Omental fat pad (tissue), 4 donors: ENCODE data around the gene GPC1. TPM values are rescaled to one million over a fixed set of nuclear protein-coding genes. Genes with fewer than 3 reads are reported as not detected.

Experiments
- ATAC-seq: fragments of 150-250 bp; one replicate; pipeline ENCODE4 v1.9.1; 2016; ENCODE audit warnings: mild to moderate bottlenecking, moderate library complexity; ENCODE audit not compliant: low FRiP score
- DNase-seq: peaks from one replicate; pipeline ENCODE4 v3.0.0-alpha.2; 2019; ENCODE audit warnings: low spot score
- total RNA-seq, 4 donors: library from RNA; depleted of rRNA; stranded (reverse); fragments of >200 nt; gene quantifications; one replicate each; pipeline ENCODE4 v1.1.0, GENCODE V29; 2016
- TF ChIP-seq, protein P1 (sequence below), 3 donors: fragments of 450-650 bp; IDR thresholded peaks; one replicate each; pipeline ENCODE4 v1.5.1; 2016 to 2017; ENCODE audit warnings: antibody characterized with exemption in 3 of 3, mild to moderate bottlenecking in 3 of 3, moderate library complexity in 2 of 3

GPC1 gene
- total RNA-seq, 4 donors from 2014 or later = 33.6 to 91.4 (median 39.5) TPM

DNA sequence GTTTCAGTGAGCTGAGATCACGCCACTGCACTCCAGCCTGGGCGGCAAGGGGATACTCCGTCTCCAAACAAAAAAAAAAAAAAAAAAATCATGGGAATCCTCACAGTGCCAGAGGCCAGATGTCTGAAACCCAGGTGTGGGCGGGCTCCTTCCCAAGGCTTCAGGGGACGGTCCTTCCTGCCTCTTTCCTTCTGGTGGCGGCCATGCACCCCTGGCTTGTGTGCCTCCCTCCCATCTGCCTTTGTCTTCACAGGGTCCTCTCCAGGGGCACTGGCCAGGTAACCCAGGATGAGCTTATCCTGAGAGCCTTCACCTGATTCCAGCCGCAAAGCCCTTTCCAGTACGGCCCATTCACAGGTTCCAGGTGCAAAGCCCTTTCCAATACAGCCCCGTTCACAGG lies 40.9 kb upstream of the GPC1 start:
- no peak for DNase-seq
- TF ChIP-seq, protein P1, sequence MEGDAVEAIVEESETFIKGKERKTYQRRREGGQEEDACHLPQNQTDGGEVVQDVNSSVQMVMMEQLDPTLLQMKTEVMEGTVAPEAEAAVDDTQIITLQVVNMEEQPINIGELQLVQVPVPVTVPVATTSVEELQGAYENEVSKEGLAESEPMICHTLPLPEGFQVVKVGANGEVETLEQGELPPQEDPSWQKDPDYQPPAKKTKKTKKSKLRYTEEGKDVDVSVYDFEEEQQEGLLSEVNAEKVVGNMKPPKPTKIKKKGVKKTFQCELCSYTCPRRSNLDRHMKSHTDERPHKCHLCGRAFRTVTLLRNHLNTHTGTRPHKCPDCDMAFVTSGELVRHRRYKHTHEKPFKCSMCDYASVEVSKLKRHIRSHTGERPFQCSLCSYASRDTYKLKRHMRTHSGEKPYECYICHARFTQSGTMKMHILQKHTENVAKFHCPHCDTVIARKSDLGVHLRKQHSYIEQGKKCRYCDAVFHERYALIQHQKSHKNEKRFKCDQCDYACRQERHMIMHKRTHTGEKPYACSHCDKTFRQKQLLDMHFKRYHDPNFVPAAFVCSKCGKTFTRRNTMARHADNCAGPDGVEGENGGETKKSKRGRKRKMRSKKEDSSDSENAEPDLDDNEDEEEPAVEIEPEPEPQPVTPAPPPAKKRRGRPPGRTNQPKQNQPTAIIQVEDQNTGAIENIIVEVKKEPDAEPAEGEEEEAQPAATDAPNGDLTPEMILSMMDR (IDR thresholded peaks at IDR 0.05) = no peak
- no peak for ATAC-seq

DNA sequence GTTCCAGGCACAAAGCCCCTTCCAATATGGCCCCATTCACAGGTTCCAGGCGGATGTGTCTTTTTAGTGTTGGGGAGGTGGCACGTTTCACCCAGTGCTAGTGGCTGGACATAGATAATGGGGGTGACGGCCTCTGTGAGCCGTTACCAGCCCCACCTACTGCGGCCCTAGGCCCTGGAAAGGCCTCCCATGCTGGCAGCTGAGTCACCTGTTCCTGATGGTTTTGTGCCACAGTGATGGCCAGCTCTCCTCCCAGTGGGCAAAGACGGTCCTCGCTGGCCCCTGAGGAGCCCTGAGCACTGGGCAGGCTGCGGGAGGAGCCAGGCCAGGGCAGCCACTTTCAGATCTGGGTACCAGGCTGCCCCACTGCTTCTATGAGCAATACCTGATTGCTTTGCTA lies 40.0 kb upstream of the GPC1 start:
- ATAC-seq = no peak
- TF ChIP-seq, protein P1 (IDR thresholded peaks at IDR 0.05) = no peak
- no peak for DNase-seq

DNA sequence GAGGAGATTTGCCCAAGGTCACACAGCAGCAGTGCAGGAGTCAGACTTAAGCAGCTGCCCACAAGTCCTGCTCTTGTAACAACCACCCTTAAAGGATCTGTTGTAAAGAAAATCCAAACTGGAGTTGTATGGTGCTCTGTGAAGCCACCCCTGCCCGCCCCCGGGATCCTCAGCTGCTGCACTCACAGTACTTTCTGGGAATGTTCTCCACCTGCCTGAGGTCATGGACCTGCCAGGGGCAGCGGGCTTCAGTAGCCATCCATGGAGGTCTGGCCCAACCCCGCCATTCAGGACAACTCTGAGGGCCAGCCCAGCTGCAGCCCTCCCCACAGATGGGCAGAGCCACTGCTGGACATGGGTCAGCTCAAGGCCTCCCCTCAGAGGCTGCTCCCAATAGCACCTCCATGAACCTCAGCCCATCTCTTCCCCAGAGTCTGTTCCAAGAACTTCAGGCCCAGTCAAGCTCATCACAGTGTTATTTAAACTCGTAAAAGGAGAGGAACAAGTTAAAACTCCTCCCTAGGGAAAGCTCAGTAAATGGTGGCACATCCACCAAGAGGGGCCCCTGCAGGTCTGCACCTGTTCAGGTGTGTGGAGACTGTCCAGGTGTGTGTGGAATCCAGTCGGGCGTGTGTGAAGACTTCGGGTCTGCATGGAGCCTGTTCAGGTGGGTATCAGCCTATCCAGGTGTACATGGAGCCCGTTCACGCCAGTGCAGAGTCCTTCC lies 39.4 kb upstream of the GPC1 start:
- no peak for DNase-seq

DNA sequence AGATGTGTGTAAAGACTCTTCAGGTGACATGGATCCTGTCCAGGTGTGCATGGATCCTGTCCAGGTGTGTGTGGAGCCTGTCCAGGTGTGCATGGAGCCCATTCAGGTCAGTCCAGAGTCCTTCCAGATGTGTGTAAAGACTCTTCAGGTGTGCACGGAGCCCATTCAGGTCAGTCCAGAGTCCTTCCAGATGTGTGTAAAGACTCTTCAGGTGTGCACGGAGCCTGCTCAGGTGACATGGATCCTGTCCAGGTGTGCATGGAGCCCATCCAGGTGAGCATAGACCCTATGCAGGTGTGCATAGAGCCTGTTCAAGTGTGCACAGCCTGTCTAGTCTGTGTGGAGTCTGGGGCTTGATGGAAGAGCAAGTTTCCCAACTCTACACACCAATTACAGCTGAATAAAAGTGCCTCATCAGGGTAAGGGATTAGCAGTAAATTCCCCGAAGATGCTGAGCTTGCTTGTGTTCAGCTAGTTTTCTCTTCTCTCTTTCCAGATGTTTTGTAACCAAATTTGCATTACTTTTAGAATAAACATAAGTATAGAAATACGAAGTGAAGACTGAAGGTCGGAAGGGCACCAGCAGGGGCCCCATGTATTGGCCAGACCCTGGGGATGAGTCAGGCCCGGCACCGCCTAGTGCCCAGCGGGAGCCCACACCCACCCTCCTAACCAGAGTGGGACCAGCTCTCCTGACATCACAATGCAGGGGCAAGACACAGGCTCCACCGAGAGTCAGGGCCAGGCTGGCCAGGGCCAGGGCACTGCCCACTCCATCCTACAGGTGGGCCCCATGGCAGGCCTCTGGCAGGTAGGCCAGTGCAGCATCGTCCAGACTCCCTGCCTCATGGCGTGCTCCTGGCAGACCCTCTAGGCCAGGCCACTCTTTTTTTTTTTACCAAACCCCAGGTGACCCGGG lies 38.6 kb upstream of the GPC1 start:
- DNase-seq (no peak), ATAC-seq (no peak)
- TF ChIP-seq, protein P1 (IDR thresholded peaks at IDR 0.05) = no peak

More for the DNA sequence above, 39.4 kb upstream of the GPC1 start:
- TF ChIP-seq, protein P1 (IDR thresholded peaks at IDR 0.05) = no peak
- ATAC-seq = no peak

DNA sequence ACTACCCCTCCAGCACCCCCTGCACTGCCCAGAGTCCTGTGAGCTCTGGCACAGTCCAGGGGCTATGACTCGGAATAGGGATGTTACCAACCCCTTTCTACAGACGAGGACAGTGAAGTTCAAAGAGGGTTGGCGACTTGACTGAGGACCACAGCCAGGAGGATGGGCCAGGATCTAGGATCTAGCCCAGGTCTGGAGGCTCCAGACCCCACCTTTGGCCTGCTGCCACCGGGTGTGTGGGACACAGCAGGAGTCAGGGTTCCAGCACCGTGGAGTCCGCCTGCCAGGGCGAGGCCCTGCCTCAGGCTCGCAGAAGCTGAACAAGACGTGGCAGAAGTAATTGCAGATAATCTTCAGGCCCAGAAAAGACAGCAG lies 37.9 kb upstream of the GPC1 start:
- DNase-seq (no peak), ATAC-seq (no peak)
- TF ChIP-seq, protein P1 (IDR thresholded peaks at IDR 0.05) = no peak

DNA sequence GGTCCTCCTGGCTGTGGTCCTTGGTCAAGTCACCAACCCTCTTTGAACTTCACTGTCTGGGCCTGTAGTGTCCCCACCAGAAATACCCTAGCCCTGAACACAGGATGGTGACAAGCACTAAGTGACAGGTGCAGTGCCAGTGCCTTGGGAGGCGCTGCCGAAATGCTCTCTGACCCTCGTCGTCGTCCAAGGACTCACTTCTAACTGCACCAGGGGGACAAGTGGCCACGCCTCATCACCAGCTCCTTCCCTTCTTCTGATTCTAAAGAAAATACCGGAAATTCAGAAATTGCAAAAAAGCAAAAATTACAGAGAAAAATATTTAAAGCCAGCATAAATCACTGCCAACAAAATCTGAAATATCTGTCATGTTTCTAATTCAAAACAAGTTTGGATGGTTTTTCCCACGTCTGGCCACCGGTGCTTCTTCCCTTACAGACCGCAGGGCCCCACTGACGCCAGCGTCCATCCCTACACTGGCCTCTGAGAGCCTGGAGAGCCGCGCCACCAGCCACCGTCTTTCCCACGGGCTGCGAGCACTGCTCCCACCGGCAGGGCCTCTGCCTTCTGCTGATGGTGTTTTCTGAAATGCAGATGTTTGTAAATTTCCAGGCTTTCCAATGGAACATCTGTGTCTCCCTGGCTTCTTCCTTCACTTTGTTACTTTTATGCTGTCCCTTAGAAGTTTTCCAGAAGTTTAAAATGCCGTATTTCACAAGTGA lies 37.4 kb upstream of the GPC1 start:
- DNase-seq (no peak), ATAC-seq (no peak)
- TF ChIP-seq, protein P1 (IDR thresholded peaks at IDR 0.05) = no peak
